Neural cell (in vitro differentiated cells): ENCODE measurements around the gene ST6GALNAC3. TPM values are rescaled to one million over a fixed set of nuclear protein-coding genes. Genes with fewer than 3 reads are reported as not detected.

ENCODE experiments used
- H2AFZ ChIP-seq: fragments of 200-600, 300-800 bp; sonication (generic), shearing (Covaris generic); 2 replicates; pipeline ENCODE4 v1.6.0; 2014; ENCODE audit warnings: low read depth, mild to moderate bottlenecking, antibody characterized with exemption, low read length, moderate library complexity
- H3F3A ChIP-seq: fragments of 200-600 bp; shearing (Covaris generic); 2 replicates; pipeline ENCODE4 v1.6.1; 2016; ENCODE audit warnings: mild to moderate bottlenecking, moderate library complexity, mixed read lengths, antibody characterized with exemption, low read length; ENCODE audit not compliant: insufficient read depth, poor library complexity, severe bottlenecking
- H3K27ac ChIP-seq: fragments of 200-600, 300-800 bp; sonication (generic), shearing (Covaris generic); 2 replicates; pipeline ENCODE4 v1.5.1; 2014; ENCODE audit warnings: mild to moderate bottlenecking, low read length, moderate library complexity
- H3K27me3 ChIP-seq: fragments of 300-800, 200-600 bp; sonication (generic), shearing (Covaris generic); 2 replicates; pipeline ENCODE4 v1.6.0; 2014; ENCODE audit warnings: mild to moderate bottlenecking, low read depth, low read length, moderate library complexity; ENCODE audit not compliant: insufficient read depth
- H3K36me3 ChIP-seq: fragments of 300-800, 200-600 bp; sonication (generic), shearing (Covaris generic); 2 replicates; pipeline ENCODE4 v1.5.1; 2014; ENCODE audit warnings: mild to moderate bottlenecking, antibody characterized with exemption, low read length, moderate library complexity; ENCODE audit not compliant: insufficient read depth
- H3K4me2 ChIP-seq: fragments of 300-800, 200-600 bp; sonication (generic), shearing (Covaris generic); 2 replicates; pipeline ENCODE4 v1.6.0; 2014; ENCODE audit warnings: mild to moderate bottlenecking, low read length
- H3K4me3 ChIP-seq: fragments of 300-800, 200-600 bp; sonication (generic), shearing (Covaris generic); 2 replicates; pipeline ENCODE4 v1.5.1; 2014; ENCODE audit warnings: mild to moderate bottlenecking, low read length, moderate library complexity
- H3K79me2 ChIP-seq: fragments of 200-600 bp; shearing (Covaris generic); replicated peaks from 2 replicates; pipeline ENCODE4 v1.6.0; 2014; ENCODE audit warnings: mild to moderate bottlenecking, low read length, moderate library complexity; ENCODE audit not compliant: insufficient read depth
- H3K9ac ChIP-seq: fragments of 300-800, 200-600 bp; sonication (generic), shearing (Covaris generic); 2 replicates; pipeline ENCODE4 v1.6.1; 2016; ENCODE audit warnings: mild to moderate bottlenecking, low read length, mixed read lengths
- H3K9me2 ChIP-seq: fragments of 200-600 bp; shearing (Covaris generic); 2 replicates; pipeline ENCODE4 v1.6.1; 2016; ENCODE audit warnings: mild to moderate bottlenecking, low read length, mixed read lengths; ENCODE audit not compliant: insufficient read depth
- H3K9me3 ChIP-seq: fragments of 200-600, 300-800 bp; sonication (generic), shearing (Covaris generic); 2 replicates; pipeline ENCODE4 v1.6.1; 2016; ENCODE audit warnings: mild to moderate bottlenecking, mixed run types, low read length, moderate library complexity, mixed read lengths
- H4K20me1 ChIP-seq: fragments of 200-600 bp; shearing (Covaris generic); 2 replicates; pipeline ENCODE4 v1.6.1; 2016; ENCODE audit warnings: mild to moderate bottlenecking, mixed run types; ENCODE audit not compliant: insufficient read depth
- EP300 ChIP-seq: fragments of 450-650 bp; conservative IDR thresholded peaks from 2 replicates; pipeline ENCODE4 v1.6.1; 2014; ENCODE audit warnings: antibody characterized with exemption, mild to moderate bottlenecking, moderate library complexity; ENCODE audit not compliant: poor library complexity, severe bottlenecking
- EZH2 ChIP-seq: fragments of 200-600, 300-800 bp; shearing (Covaris generic), sonication (generic); IDR thresholded peaks from 2 replicates; pipeline ENCODE4 v1.6.1; 2014; ENCODE audit warnings: antibody characterized with exemption, low read length, borderline replicate concordance, mild to moderate bottlenecking; ENCODE audit not compliant: insufficient read depth, poor library complexity, severe bottlenecking
- MXI1 ChIP-seq: fragments of 450-650 bp; conservative IDR thresholded peaks from 2 replicates; pipeline ENCODE4 v1.6.1; 2014; ENCODE audit warnings: antibody characterized with exemption, mild to moderate bottlenecking; ENCODE audit not compliant: poor library complexity, severe bottlenecking
- POLR2AphosphoS5 ChIP-seq: IDR thresholded peaks from 2 replicates; pipeline ENCODE4 v1.6.1; 2012
- RAD21 ChIP-seq: fragments of 450-650 bp; conservative IDR thresholded peaks from 2 replicates; pipeline ENCODE4 v1.6.1; 2014; ENCODE audit warnings: antibody characterized with exemption, mild to moderate bottlenecking, moderate library complexity
- SMC3 ChIP-seq: fragments of 450-650 bp; conservative IDR thresholded peaks from 2 replicates; pipeline ENCODE4 v1.6.1; 2014; ENCODE audit warnings: antibody characterized with exemption, mild to moderate bottlenecking, moderate library complexity; ENCODE audit not compliant: poor library complexity
- TAF1 ChIP-seq: IDR thresholded peaks from 2 replicates; pipeline ENCODE4 v1.6.1; 2012; ENCODE audit warnings: low read depth
- polyA plus RNA-seq: library from polyadenylated mRNA; depleted of rRNA; stranded (reverse); fragments of >200 nt; gene quantifications from 2 replicates; pipeline ENCODE4 v1.2.3, GENCODE V29; 2014
- TF ChIP-seq, protein P1 (sequence below): IDR thresholded peaks from 2 replicates; pipeline ENCODE4 v1.6.1; 2012; ENCODE audit warnings: borderline replicate concordance
- TF ChIP-seq, protein P2 (sequence below): fragments of 450-650 bp; IDR thresholded peaks from 2 replicates; pipeline ENCODE4 v1.5.1; 2014; ENCODE audit warnings: antibody characterized with exemption, mild to moderate bottlenecking, moderate library complexity; ENCODE audit not compliant: poor library complexity, severe bottlenecking

ST6GALNAC3 gene
- polyA plus RNA-seq, 1 donor from 2014 or later, result 3.6 TPM

DNA sequence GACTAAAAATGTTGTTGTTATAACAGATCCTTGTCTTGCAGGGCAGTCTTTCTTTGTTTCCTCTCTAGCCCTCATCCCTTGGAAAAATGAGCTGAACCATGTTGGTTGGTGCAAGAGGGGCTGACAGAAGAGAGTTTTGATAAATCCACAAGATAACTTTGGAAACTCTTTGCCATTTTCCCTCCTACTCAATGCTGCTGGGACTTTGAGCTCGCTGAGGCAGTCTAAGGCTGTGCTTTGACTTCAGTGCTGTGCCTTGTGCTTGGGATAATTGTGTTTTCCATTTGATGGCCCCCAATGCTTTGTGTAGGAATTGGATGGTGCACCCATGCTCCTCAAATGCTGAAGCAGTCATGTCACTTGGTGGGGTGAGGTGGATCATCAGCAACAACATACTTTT lies 31.7 kb downstream of the ST6GALNAC3 start:
- Histone ChIP-seq H3K36me3 (no peaks in the 10 kb centered on the region), H3K9ac (no peak overlapping the region), H3K27me3 (no peaks in the 10 kb centered on the region), H4K20me1 (no peaks in the 10 kb centered on the region), H3K27ac (no peak overlapping the region), H3K9me2 (no peaks in the 10 kb centered on the region), H2AFZ (no peak overlapping the region), H3F3A (no peaks in the 10 kb centered on the region), H3K4me3 (no peak overlapping the region), H3K4me2 (no peak overlapping the region), H3K79me2 (no peaks in the 10 kb centered on the region), H3K9me3 (no peaks in the 10 kb centered on the region)
- TF ChIP-seq, protein P1, sequence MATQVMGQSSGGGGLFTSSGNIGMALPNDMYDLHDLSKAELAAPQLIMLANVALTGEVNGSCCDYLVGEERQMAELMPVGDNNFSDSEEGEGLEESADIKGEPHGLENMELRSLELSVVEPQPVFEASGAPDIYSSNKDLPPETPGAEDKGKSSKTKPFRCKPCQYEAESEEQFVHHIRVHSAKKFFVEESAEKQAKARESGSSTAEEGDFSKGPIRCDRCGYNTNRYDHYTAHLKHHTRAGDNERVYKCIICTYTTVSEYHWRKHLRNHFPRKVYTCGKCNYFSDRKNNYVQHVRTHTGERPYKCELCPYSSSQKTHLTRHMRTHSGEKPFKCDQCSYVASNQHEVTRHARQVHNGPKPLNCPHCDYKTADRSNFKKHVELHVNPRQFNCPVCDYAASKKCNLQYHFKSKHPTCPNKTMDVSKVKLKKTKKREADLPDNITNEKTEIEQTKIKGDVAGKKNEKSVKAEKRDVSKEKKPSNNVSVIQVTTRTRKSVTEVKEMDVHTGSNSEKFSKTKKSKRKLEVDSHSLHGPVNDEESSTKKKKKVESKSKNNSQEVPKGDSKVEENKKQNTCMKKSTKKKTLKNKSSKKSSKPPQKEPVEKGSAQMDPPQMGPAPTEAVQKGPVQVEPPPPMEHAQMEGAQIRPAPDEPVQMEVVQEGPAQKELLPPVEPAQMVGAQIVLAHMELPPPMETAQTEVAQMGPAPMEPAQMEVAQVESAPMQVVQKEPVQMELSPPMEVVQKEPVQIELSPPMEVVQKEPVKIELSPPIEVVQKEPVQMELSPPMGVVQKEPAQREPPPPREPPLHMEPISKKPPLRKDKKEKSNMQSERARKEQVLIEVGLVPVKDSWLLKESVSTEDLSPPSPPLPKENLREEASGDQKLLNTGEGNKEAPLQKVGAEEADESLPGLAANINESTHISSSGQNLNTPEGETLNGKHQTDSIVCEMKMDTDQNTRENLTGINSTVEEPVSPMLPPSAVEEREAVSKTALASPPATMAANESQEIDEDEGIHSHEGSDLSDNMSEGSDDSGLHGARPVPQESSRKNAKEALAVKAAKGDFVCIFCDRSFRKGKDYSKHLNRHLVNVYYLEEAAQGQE, result no peak
- TF ChIP-seq, protein P2, sequence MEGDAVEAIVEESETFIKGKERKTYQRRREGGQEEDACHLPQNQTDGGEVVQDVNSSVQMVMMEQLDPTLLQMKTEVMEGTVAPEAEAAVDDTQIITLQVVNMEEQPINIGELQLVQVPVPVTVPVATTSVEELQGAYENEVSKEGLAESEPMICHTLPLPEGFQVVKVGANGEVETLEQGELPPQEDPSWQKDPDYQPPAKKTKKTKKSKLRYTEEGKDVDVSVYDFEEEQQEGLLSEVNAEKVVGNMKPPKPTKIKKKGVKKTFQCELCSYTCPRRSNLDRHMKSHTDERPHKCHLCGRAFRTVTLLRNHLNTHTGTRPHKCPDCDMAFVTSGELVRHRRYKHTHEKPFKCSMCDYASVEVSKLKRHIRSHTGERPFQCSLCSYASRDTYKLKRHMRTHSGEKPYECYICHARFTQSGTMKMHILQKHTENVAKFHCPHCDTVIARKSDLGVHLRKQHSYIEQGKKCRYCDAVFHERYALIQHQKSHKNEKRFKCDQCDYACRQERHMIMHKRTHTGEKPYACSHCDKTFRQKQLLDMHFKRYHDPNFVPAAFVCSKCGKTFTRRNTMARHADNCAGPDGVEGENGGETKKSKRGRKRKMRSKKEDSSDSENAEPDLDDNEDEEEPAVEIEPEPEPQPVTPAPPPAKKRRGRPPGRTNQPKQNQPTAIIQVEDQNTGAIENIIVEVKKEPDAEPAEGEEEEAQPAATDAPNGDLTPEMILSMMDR, result no peak
- TF ChIP-seq EZH2 (no peak), RAD21 (no peak), POLR2AphosphoS5 (no peak), SMC3 (no peak), EP300 (no peak), TAF1 (no peak), MXI1 (no peak)

DNA sequence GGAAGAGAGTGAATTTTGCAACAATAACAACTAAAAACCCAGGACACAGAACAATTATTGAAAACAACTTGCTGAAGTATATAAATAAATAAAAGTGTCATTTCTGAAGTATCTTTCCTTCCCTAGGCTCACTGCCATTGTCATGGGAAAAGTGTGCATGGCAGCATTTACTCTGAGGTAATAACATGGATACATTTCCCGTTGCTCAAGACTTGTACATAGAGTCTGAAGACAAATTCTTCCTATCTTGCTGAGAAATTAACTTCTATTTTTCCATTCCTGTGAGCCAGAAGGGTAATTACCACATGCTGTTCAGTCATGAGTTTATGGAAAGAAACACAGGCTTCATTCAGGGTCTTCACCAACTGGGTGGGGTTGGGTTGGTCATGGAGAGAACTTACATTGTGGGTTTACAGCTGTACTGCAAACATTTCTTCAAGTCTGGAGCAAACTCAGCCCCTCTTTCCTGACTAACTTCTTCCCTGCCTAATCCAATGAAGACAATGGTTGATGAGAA lies 32.2 kb downstream of the ST6GALNAC3 start:
- H3K9me3 ChIP-seq, result no peaks in the 10 kb centered on the region
- no peak overlapping the region for H3K4me2 ChIP-seq
- TF ChIP-seq SMC3, result no peak
- TF ChIP-seq RAD21, result no peak
- TF ChIP-seq, protein P1, result no peak
- no peak for TF ChIP-seq TAF1
- no peak for TF ChIP-seq MXI1
- H3K4me3 ChIP-seq, result no peak overlapping the region
- no peak overlapping the region for H3K9ac ChIP-seq
- no peaks in the 10 kb centered on the region for H3K36me3 ChIP-seq
- no peaks in the 10 kb centered on the region for H3K79me2 ChIP-seq
- H3K27me3 ChIP-seq, result no peaks in the 10 kb centered on the region
- no peaks in the 10 kb centered on the region for H3F3A ChIP-seq
- H3K9me2 ChIP-seq, result no peaks in the 10 kb centered on the region
- H2AFZ ChIP-seq, result no peak overlapping the region
- H3K27ac ChIP-seq, result no peak overlapping the region
- no peaks in the 10 kb centered on the region for H4K20me1 ChIP-seq
